ENCODE measurements around the gene LRCH4.
A peak's percentile ranks its signal among the peaks of the same experiment; 100 is the strongest.

LRCH4 gene, protein sequence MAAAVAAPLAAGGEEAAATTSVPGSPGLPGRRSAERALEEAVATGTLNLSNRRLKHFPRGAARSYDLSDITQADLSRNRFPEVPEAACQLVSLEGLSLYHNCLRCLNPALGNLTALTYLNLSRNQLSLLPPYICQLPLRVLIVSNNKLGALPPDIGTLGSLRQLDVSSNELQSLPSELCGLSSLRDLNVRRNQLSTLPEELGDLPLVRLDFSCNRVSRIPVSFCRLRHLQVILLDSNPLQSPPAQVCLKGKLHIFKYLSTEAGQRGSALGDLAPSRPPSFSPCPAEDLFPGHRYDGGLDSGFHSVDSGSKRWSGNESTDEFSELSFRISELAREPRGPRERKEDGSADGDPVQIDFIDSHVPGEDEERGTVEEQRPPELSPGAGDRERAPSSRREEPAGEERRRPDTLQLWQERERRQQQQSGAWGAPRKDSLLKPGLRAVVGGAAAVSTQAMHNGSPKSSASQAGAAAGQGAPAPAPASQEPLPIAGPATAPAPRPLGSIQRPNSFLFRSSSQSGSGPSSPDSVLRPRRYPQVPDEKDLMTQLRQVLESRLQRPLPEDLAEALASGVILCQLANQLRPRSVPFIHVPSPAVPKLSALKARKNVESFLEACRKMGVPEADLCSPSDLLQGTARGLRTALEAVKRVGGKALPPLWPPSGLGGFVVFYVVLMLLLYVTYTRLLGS

DNA sequence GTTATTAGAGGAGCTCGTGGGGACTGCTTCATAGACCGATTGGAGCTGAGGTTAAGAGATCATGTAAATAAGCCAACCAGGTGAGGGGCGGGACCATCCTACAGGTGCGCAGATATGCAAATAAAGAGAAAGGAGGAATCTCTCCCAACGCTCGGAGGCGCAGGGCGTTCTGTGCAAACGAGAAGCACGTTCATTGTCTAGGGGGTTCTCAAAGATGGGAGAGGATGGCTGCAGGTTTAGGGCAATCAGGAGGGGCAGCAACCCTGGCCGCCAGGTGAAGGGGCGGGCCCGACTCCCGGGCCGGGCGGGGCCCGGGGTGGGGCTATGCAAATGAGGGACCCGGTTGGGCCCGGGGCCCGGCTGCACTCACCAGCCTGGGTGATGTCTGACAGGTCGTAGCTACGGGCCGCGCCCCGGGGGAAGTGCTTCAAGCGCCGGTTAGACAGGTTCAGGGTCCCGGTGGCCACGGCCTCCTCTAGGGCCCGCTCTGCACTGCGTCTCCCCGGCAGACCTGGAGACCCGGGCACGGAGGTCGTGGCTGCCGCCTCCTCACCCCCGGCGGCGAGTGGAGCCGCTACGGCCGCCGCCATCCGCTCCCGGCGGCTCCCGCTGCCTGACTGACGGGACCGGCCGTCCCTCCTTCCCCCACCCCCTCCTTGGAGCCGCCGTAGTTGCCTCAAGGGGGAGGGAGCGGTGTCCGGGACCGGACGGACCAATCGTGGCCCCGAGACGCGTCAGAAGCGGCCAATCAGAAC lies at the start of gene LRCH4:
Gene LRCH4 (minus strand): TSS at position 619 of the 755 bp plus-strand sequence. CDS start 29 bp downstream, at position 590.
- H3K4me3 ChIP-seq (ENCODE audit: low read depth, low read length): peak within 1 kb of the TSS; percentile 94

DNA sequence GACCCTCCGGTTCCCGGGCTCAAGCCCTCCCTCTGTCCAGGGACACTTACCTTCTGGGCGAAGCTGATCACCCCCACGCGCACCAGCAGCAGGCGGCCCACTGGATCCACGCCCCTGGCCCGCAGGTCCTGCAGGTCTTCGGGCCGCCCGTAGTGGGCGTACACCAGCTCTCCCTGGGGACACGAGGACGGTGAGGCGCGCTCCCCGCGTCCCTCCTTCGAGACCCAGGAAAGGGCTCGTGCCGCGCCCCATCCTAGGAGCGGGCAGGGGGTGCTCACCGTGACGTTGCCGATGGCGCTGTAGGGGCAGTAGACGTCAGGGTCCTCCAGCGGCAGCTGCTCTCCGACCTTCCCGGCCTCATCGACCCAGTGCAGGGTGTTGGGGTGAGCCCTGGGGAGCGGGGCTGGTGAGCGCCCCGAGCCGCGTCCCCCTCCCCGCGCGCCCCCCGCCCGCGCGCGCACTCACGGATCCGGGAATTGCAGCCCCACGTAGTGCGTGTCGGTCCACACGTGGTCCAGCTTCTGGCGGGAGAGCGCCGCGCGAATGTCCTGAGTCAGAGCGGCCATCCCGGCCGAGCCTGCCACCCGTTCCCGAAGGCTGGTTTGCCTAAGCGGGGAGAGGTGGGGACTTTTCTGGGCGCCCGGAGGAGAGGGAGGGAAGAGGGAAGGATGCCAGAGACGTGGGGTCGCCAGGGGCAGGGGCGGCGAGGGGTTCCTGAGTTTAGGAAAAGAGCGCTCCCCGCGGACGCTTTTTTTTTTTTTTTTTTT lies 47.2 kb upstream of the LRCH4 start:
- peak overlapping the region; percentile 45 for H3K4me3 ChIP-seq (ENCODE audit: low read depth, low read length)
- TF ChIP-seq, protein P1, sequence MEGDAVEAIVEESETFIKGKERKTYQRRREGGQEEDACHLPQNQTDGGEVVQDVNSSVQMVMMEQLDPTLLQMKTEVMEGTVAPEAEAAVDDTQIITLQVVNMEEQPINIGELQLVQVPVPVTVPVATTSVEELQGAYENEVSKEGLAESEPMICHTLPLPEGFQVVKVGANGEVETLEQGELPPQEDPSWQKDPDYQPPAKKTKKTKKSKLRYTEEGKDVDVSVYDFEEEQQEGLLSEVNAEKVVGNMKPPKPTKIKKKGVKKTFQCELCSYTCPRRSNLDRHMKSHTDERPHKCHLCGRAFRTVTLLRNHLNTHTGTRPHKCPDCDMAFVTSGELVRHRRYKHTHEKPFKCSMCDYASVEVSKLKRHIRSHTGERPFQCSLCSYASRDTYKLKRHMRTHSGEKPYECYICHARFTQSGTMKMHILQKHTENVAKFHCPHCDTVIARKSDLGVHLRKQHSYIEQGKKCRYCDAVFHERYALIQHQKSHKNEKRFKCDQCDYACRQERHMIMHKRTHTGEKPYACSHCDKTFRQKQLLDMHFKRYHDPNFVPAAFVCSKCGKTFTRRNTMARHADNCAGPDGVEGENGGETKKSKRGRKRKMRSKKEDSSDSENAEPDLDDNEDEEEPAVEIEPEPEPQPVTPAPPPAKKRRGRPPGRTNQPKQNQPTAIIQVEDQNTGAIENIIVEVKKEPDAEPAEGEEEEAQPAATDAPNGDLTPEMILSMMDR (IDR thresholded peaks at IDR 0.05; ENCODE audit: borderline replicate concordance, insufficient read depth, low read depth, low read length): peak; percentile 43

More for the DNA sequence above, at the start of gene LRCH4:
- TF ChIP-seq, protein P1 (IDR thresholded peaks at IDR 0.05; ENCODE audit: borderline replicate concordance, insufficient read depth, low read depth, low read length): no peak

DNA sequence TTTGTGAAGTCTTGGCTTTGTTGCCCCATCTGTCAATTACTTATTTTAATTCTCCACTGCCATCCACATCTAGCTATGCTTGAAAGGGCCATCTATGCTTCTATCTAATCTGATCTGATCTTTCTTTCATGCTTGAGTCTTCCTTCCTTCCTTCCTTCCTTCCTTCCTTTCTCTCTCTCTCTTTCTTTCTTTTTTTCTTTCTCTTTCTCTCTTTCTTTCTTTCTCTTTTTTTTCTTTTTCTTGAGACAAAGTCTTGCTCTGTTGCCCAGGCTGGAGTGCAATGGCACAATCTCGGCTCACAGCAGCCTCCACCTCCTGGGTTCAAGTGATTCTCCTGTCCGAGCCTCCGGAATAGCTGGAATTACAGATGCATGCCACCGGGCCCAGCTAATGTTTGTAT lies 44.1 kb upstream of the LRCH4 start:
- no peak overlapping the region for H3K4me3 ChIP-seq (ENCODE audit: low read depth, low read length)
- TF ChIP-seq, protein P1 (IDR thresholded peaks at IDR 0.05; ENCODE audit: borderline replicate concordance, insufficient read depth, low read depth, low read length): no peak

DNA sequence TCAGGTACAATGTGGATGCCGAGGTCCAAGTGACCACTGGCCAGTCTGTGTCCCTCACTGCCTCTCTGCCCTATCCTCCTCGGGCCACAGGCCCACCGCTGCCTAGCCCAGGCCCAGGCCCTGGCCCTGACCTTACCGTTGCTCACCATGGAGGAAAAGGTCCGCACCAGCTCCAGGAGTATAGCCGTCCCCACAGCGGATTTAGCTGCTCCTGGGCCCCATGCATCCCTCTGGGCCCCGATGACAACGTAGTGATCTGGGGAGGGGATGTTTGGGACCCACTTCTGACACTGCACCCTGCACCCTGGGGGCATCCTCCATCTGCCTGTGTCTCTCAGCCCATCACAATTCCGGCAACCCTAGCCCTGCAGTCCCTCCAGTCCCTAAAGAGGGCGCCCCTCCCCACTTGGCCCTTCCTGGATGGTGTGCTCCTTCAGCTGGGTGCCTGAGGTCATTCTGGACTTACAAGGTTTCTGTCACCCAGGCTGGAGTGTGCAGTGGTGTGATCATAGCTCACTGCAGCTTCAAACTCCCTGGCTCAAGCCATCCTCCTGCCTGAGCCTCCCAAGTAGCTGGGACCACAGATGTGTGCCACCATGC lies 43.3 kb upstream of the LRCH4 start:
- no peak overlapping the region for H3K4me3 ChIP-seq (ENCODE audit: low read depth, low read length)
- TF ChIP-seq, protein P1 (IDR thresholded peaks at IDR 0.05; ENCODE audit: borderline replicate concordance, insufficient read depth, low read depth, low read length): peak; percentile 61

DNA sequence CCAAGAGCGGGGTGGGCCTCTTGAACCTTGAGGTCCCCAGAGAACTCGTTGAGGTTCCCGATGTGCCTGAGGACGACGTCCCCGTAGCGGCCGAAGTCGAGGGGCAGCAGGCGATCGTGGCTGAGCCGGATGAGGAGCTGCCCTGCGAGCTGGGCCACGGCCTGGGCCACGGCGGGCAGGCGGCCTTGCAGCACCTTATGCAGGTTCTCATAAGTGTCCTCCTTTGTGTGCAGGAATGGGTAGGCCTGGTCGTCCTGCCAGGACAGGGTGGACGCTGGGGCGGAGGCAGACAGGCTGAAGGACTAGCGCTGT lies 41.3 kb upstream of the LRCH4 start:
- H3K4me3 ChIP-seq (ENCODE audit: low read depth, low read length): no peak overlapping the region
- TF ChIP-seq, protein P1 (IDR thresholded peaks at IDR 0.05; ENCODE audit: borderline replicate concordance, insufficient read depth, low read depth, low read length): no peak

DNA sequence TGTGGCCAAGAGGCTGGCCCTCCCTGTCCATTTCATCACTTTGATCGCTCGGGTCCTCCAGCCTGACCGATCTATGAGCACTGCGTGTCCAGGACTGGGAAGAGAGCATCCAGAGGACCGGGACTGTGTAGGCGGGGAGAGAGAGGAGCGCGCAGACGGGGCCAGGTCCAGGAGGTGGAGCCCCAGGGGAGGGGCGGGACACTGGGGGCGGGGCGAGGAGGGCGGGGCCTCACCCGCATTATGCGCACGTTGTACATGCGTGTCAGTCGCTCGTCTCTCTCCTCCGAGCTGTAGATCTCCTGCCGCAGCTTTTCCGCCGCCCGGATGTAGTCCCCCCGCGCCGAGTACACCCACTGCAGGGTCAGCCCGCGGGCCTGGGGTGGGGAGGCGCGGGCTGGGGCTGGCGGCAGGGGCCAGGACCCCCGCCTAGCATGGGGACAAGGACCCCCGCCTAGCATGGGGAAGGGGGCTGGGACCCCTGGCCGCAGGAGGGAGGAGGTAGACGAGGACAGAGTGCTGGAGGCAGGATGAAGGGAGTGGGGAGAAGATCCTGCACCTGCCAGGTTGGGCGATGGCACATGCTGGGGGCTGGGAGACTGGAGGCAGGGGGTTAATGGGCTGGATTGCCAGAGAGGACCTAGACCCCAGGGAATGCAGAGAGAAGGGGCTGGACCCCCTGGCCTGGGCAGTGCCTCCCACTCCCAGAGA lies 40.8 kb upstream of the LRCH4 start:
- H3K4me3 ChIP-seq (ENCODE audit: low read depth, low read length): peak overlapping the region; percentile 29

More for the DNA sequence above, 40.8 kb upstream of the LRCH4 start:
- TF ChIP-seq, protein P1 (IDR thresholded peaks at IDR 0.05; ENCODE audit: borderline replicate concordance, insufficient read depth, low read depth, low read length): no peak

Data from GM12875 (cell line).